Astrocyte (in vitro differentiated cells and primary cell): ENCODE data around the gene UHRF2.

ENCODE experiments used
- CTCF ChIP-seq: IDR thresholded peaks from 2 replicates; pipeline ENCODE4 v1.5.1; 2011; ENCODE audit warnings: low read depth, mild to moderate bottlenecking, inconsistent platforms, low read length, moderate library complexity; ENCODE audit not compliant: insufficient read depth
- EZH2 ChIP-seq: IDR thresholded peaks from 2 replicates; pipeline ENCODE4 v1.6.1; 2012; ENCODE audit warnings: mild to moderate bottlenecking, low read length, inconsistent platforms; ENCODE audit not compliant: insufficient read depth

- no peak for TF ChIP-seq CTCF
- TF ChIP-seq EZH2 = no peak
These were observed 16.2 kb downstream of the UHRF2 start for GRCh38 chr9:6428940-6429889.
